Keratinocyte (primary cell): ENCODE data around the gene PGAP3. TPM values are rescaled to one million over a fixed set of nuclear protein-coding genes. Genes with fewer than 3 reads are reported as not detected.

Experiments
- DNase-seq: peaks from one replicate; pipeline ENCODE4 v3.0.0-alpha.2; 2011; ENCODE audit warnings: low read depth, missing footprints, low spot score
- FAIRE-seq: peaks from 2 replicates; lab custom pipeline; 2011; peaks lifted over from hg19 to GRCh38; lab: Jason Lieb, UNC
- H2AFZ ChIP-seq: 2 replicates; pipeline ENCODE4 v1.6.0; 2012; ENCODE audit warnings: low read length, control low read depth, inconsistent platforms; ENCODE audit not compliant: control insufficient read depth
- H3K27ac ChIP-seq: 2 replicates; pipeline ENCODE4 v1.5.1; 2011; ENCODE audit warnings: low read length; ENCODE audit not compliant: control insufficient read depth, insufficient read depth
- H3K27me3 ChIP-seq: 3 replicates; pipeline ENCODE4 v1.6.0; 2011; ENCODE audit warnings: low read length; ENCODE audit not compliant: control insufficient read depth, insufficient read depth; ENCODE audit errors: extremely low read depth
- H3K36me3 ChIP-seq, 2 experiments: 2 replicates in 1 of 2; 3 replicates in 1 of 2; pipeline ENCODE4 v1.5.1; 2011; ENCODE audit warnings: low read length in 2 of 2, mild to moderate bottlenecking in 1 of 2; ENCODE audit not compliant: control insufficient read depth in 2 of 2, insufficient read depth in 2 of 2; ENCODE audit errors: extremely low read depth in 1 of 2
- H3K4me1 ChIP-seq: 3 replicates; pipeline ENCODE4 v1.5.1; 2011; ENCODE audit warnings: low read length; ENCODE audit not compliant: control insufficient read depth, insufficient read depth; ENCODE audit errors: extremely low read depth
- H3K4me2 ChIP-seq: 3 replicates; pipeline ENCODE4 v1.6.0; 2011; ENCODE audit warnings: low read depth, low read length; ENCODE audit not compliant: control insufficient read depth, insufficient read depth; ENCODE audit errors: extremely low read depth
- H3K4me3 ChIP-seq, 3 experiments: fragments of 200-600 bp in 1 of 3; sonication (generic) in 1 of 3; 2 replicates in 2 of 3; 3 replicates in 1 of 3; pipeline ENCODE4 v1.5.1; 2011 to 2016; ENCODE audit warnings: low read length in 3 of 3, mild to moderate bottlenecking in 3 of 3, control low read depth in 2 of 3, inconsistent platforms in 1 of 3, low read depth in 1 of 3, mixed read lengths in 1 of 3, mixed run types in 1 of 3, moderate library complexity in 1 of 3; ENCODE audit not compliant: control insufficient read depth in 2 of 3, insufficient read depth in 2 of 3; ENCODE audit errors: extremely low read depth in 1 of 3
- H3K79me2 ChIP-seq: 2 replicates; pipeline ENCODE4 v1.6.0; 2012; ENCODE audit warnings: low read length; ENCODE audit not compliant: control insufficient read depth, insufficient read depth
- H3K9ac ChIP-seq: 3 replicates; pipeline ENCODE4 v1.6.0; 2011; ENCODE audit warnings: low read length; ENCODE audit not compliant: control insufficient read depth, insufficient read depth; ENCODE audit errors: extremely low read depth
- H3K9me1 ChIP-seq: 3 replicates; pipeline ENCODE4 v1.6.0; 2011; ENCODE audit warnings: low read length; ENCODE audit not compliant: control insufficient read depth, insufficient read depth; ENCODE audit errors: extremely low read depth
- H3K9me3 ChIP-seq: 2 replicates; pipeline ENCODE4 v1.5.1; 2012; ENCODE audit warnings: low read depth, low read length; ENCODE audit not compliant: control insufficient read depth
- H4K20me1 ChIP-seq: 3 replicates; pipeline ENCODE4 v1.6.0; 2011; ENCODE audit warnings: low read length; ENCODE audit not compliant: control insufficient read depth, insufficient read depth; ENCODE audit errors: extremely low read depth
- EZH2 ChIP-seq: IDR thresholded peaks from one replicate; pipeline ENCODE4 v1.6.1; 2012; ENCODE audit warnings: inconsistent platforms, mild to moderate bottlenecking, low read length, moderate library complexity
- dilution Hi-C: fragments of 300-500 bp; cut with MboI; formaldehyde crosslinking; loops from one replicate; pipeline ENCODE4 v1.7.0; 2020; ENCODE audit warnings: low sequenced_read_pairs; ENCODE audit not compliant: extremely low pct_ligation_motif_present
- polyA plus RNA-seq, 5 experiments: library from polyadenylated mRNA; depleted of rRNA in 3 of 5; stranded (reverse) in 3 of 5; stranded (forward) in 1 of 5; unstranded in 1 of 5; fragments of >200 nt; gene quantifications; 1 replicate in 1 of 5; 2 replicates in 3 of 5; 3 replicates in 1 of 5; pipeline versions ENCODE4 v1.2.1 to v1.2.3, GENCODE V29; 2011 to 2012; ENCODE audit warnings: missing spikeins in 2 of 5, low read depth in 1 of 5, low replicate concordance in 1 of 5
- TF ChIP-seq, protein P1 (sequence below), 3 experiments: IDR thresholded peaks in 1 of 3; conservative IDR thresholded peaks in 1 of 3; optimal IDR thresholded peaks in 1 of 3; 2 replicates in 2 of 3; 3 replicates in 1 of 3; pipeline versions ENCODE3 to v1.5.1; 2011; ENCODE audit warnings: low read length in 3 of 3, mild to moderate bottlenecking in 3 of 3, moderate library complexity in 2 of 3, control low read depth in 1 of 3, inconsistent platforms in 1 of 3; ENCODE audit not compliant: insufficient read depth in 2 of 3; ENCODE audit errors: extremely low read depth in 1 of 3

Gene PGAP3
- polyA plus RNA-seq, 1 donor (not counting 4 experiments of a cell fraction or from before 2014, with no cell fraction given), result 5.6 TPM

DNA sequence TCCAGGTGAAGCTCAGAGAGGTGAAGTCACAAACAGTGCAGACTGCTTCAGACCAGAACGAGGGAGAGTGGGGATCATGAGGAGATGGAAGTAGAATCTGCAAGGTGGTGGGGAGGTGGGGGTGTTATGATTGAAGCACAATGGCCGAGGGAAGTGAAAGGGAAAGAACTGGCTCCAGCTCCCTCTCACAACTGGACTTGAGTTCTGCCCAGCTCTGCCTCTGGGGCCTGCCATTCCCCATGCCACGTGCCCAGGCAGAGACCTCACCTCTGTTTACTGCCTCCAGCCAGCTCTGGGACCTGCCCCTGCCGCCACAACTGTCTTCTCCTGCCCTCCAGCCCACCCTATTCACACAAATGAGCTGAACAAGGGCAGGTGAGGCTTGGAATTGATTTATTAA is 17.1 kb downstream of the PGAP3 start:
- FAIRE-seq (no peak), DNase-seq (no peak)
- H3K9me1 ChIP-seq, result no peaks in the 10 kb centered on the region
- dilution Hi-C loops, result no loop called here
- no peaks in the 10 kb centered on the region for H3K9me3 ChIP-seq
- H3K79me2 ChIP-seq, result no peaks in the 10 kb centered on the region
- peaks cover 3% of the 10 kb centered on the region for H3K4me1 ChIP-seq
- peaks cover 42% of the 10 kb centered on the region for H3K27me3 ChIP-seq
- H3K4me2 ChIP-seq, result no peak overlapping the region
- no peak overlapping the region for H3K27ac ChIP-seq
- no peak overlapping the region for H3K4me3 ChIP-seq
- no peak for TF ChIP-seq EZH2
- TF ChIP-seq, protein P1, sequence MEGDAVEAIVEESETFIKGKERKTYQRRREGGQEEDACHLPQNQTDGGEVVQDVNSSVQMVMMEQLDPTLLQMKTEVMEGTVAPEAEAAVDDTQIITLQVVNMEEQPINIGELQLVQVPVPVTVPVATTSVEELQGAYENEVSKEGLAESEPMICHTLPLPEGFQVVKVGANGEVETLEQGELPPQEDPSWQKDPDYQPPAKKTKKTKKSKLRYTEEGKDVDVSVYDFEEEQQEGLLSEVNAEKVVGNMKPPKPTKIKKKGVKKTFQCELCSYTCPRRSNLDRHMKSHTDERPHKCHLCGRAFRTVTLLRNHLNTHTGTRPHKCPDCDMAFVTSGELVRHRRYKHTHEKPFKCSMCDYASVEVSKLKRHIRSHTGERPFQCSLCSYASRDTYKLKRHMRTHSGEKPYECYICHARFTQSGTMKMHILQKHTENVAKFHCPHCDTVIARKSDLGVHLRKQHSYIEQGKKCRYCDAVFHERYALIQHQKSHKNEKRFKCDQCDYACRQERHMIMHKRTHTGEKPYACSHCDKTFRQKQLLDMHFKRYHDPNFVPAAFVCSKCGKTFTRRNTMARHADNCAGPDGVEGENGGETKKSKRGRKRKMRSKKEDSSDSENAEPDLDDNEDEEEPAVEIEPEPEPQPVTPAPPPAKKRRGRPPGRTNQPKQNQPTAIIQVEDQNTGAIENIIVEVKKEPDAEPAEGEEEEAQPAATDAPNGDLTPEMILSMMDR (optimal IDR thresholded peaks at IDR 0.05 in 1 of 3, IDR thresholded peaks at IDR 0.05 in 1 of 3, conservative IDR thresholded peaks at IDR 0.05 in 1 of 3; ENCODE audit: extremely low read depth in 1 of 3, insufficient read depth in 2 of 3, low read length in 3 of 3), result no peak
- no peaks in the 10 kb centered on the region for H3K36me3 ChIP-seq
- H3K9ac ChIP-seq, result no peak overlapping the region
- H4K20me1 ChIP-seq, result no peaks in the 10 kb centered on the region
- no peak overlapping the region for H2AFZ ChIP-seq

DNA sequence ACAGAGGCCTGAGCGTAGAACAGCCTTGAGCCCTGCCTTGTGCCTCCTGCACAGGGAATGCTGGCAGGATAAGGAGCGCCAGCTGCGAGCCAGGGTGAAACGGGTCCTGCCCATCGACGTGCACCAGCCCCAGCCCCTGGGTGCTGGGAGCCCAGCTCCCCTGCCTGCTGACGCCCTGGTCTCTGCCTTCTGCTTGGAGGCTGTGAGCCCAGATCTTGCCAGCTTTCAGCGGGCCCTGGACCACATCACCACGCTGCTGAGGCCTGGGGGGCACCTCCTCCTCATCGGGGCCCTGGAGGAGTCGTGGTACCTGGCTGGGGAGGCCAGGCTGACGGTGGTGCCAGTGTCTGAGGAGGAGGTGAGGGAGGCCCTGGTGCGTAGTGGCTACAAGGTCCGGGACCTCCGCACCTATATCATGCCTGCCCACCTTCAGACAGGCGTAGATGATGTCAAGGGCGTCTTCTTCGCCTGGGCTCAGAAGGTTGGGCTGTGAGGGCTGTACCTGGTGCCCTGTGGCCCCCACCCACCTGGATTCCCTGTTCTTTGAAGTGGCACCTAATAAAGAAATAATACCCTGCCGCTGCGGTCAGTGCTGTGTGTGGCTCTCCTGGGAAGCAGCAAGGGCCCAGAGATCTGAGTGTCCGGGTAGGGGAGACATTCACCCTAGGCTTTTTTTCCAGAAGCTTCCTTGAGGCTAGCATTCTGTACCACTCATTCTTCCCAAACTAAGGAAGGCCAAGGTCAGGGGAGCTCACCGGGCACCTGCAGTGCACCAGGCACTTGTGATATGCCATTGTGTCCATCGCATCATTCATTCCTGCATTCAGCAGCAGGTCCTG is 17.7 kb downstream of the PGAP3 start:
- H2AFZ ChIP-seq, result no peak overlapping the region
- no peaks in the 10 kb centered on the region for H3K36me3 ChIP-seq
- TF ChIP-seq EZH2, result no peak
- TF ChIP-seq, protein P1 (optimal IDR thresholded peaks at IDR 0.05 in 1 of 3, IDR thresholded peaks at IDR 0.05 in 1 of 3, conservative IDR thresholded peaks at IDR 0.05 in 1 of 3; ENCODE audit: extremely low read depth in 1 of 3, insufficient read depth in 2 of 3, low read length in 3 of 3), result no peak
- no peaks in the 10 kb centered on the region for H3K9me1 ChIP-seq
- H3K9ac ChIP-seq, result no peak overlapping the region
- no peak overlapping the region for H3K27ac ChIP-seq
- no peak overlapping the region for H3K4me2 ChIP-seq
- dilution Hi-C loops, result no loop called here
- no peaks in the 10 kb centered on the region for H3K79me2 ChIP-seq
- DNase-seq (no peak), FAIRE-seq (no peak)
- H3K4me1 ChIP-seq, result peaks cover 3% of the 10 kb centered on the region
- no peak overlapping the region for H3K4me3 ChIP-seq
- H3K9me3 ChIP-seq, result no peaks in the 10 kb centered on the region
- H3K27me3 ChIP-seq, result peaks cover 45% of the 10 kb centered on the region
- H4K20me1 ChIP-seq, result no peaks in the 10 kb centered on the region
